ENCODE results near the gene TRDN. TPM values are rescaled to one million over a fixed set of nuclear protein-coding genes. Genes with fewer than 3 reads are reported as not detected.

Gene TRDN
- total RNA-seq, 1 experiment from 2014 or later = 10.4 TPM

DNA sequence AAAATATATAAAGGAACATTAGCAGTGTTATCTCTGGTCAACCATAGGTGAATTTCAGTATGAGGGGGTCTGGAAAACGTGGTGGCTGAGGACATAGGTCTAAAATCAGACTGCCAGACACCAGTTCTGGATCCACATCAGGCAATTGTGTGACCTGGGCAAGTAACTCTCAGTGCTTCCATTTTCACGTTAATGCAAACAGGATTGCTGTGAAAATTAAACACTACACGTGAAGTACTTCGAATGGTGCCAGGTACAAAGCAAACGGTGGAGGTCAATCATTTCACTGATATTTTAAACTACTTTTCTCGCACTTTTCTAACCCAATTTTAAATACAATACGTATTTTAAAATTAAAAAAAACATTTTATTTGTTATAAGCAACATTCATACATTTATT is 315.7 kb downstream of the TRDN start:
- H3K4me3 Mint-ChIP-seq = no peak overlapping the region
- H4K5ac ChIP-seq (ENCODE audit: insufficient read length, low read depth, low read length) = no peak overlapping the region
- H3K4ac ChIP-seq (ENCODE audit: low read depth, low read length) = no peak overlapping the region
- no peak overlapping the region for H2AFZ ChIP-seq (ENCODE audit: low read length)
- H3K9ac ChIP-seq (ENCODE audit: extremely low read depth, insufficient read length, low read length) = no peak overlapping the region
- H3K27me3 ChIP-seq (ENCODE audit: insufficient read depth, low read length) = no peaks in the 10 kb centered on the region
- H4K20me1 ChIP-seq (ENCODE audit: control insufficient read depth, insufficient read depth, insufficient read length) = no peaks in the 10 kb centered on the region
- no peak overlapping the region for H3K56ac ChIP-seq (ENCODE audit: insufficient read length, low read depth, low read length)
- H3K79me2 ChIP-seq (ENCODE audit: insufficient read depth, low read length) = no peaks in the 10 kb centered on the region
- no peak overlapping the region for H3K23ac ChIP-seq (ENCODE audit: insufficient read length, low read depth, low read length)
- H2BK12ac ChIP-seq (ENCODE audit: insufficient read length, low read depth, low read length) = no peak overlapping the region
- H3K4me2 ChIP-seq (ENCODE audit: insufficient read depth, insufficient read length, low read length) = no peak overlapping the region
- H2BK20ac ChIP-seq (ENCODE audit: low read depth, low read length, poor library complexity, severe bottlenecking) = no peak overlapping the region
- H2BK5ac ChIP-seq (ENCODE audit: insufficient read length, low read length) = no peak overlapping the region
- H4K8ac ChIP-seq (replicated peaks; ENCODE audit: insufficient read length, low read depth, low read length) = no peak overlapping the region
- H3K4me1 ChIP-seq (ENCODE audit: insufficient read depth, low read length) = no peaks in the 10 kb centered on the region
- H3K14ac ChIP-seq (ENCODE audit: insufficient read depth, low read length) = no peak overlapping the region
- no peaks in the 10 kb centered on the region for H3K36me3 Mint-ChIP-seq (ENCODE audit: insufficient read depth in 1 of 3, low read depth in 3 of 3)
- no peaks in the 10 kb centered on the region for H3K79me1 ChIP-seq (ENCODE audit: insufficient read depth, low read depth, low read length, poor library complexity, severe bottlenecking)
- no peak overlapping the region for H3K18ac ChIP-seq (ENCODE audit: insufficient read length, low read depth, low read length)
- no peak overlapping the region for H3K27ac Mint-ChIP-seq
- no peaks in the 10 kb centered on the region for H3K9me3 ChIP-seq (ENCODE audit: control insufficient read depth, low read depth, low read length)
- H2BK15ac ChIP-seq (ENCODE audit: low read depth, low read length) = no peak overlapping the region
- H3K23me2 ChIP-seq (ENCODE audit: insufficient read length, low read depth, low read length, poor library complexity, severe bottlenecking) = no peaks in the 10 kb centered on the region
- no peak for DNase-seq
- no peaks in the 10 kb centered on the region for H3K9me3 Mint-ChIP-seq
- no peak overlapping the region for H2AK5ac ChIP-seq (ENCODE audit: insufficient read length, low read length)
- TF ChIP-seq, protein P1, sequence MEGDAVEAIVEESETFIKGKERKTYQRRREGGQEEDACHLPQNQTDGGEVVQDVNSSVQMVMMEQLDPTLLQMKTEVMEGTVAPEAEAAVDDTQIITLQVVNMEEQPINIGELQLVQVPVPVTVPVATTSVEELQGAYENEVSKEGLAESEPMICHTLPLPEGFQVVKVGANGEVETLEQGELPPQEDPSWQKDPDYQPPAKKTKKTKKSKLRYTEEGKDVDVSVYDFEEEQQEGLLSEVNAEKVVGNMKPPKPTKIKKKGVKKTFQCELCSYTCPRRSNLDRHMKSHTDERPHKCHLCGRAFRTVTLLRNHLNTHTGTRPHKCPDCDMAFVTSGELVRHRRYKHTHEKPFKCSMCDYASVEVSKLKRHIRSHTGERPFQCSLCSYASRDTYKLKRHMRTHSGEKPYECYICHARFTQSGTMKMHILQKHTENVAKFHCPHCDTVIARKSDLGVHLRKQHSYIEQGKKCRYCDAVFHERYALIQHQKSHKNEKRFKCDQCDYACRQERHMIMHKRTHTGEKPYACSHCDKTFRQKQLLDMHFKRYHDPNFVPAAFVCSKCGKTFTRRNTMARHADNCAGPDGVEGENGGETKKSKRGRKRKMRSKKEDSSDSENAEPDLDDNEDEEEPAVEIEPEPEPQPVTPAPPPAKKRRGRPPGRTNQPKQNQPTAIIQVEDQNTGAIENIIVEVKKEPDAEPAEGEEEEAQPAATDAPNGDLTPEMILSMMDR (conservative IDR thresholded peaks at IDR 0.05) = no peak
- no peak overlapping the region for H3T11ph ChIP-seq (ENCODE audit: low read length)
- H3K4me1 Mint-ChIP-seq = no peaks in the 10 kb centered on the region
- no peaks in the 10 kb centered on the region; the same call in 1 of the 2 replicates for H3K27me3 Mint-ChIP-seq (ENCODE audit: low read depth)
- 100% methylated on average over 2 of the region's 7 CpGs for WGBS (ENCODE audit: extremely low coverage, insufficient read length, low lambda C conversion rate)
- H3K27ac ChIP-seq (ENCODE audit: insufficient read length, low read depth, low read length) = no peak overlapping the region
- H2BK120ac ChIP-seq (ENCODE audit: low read depth, low read length, poor library complexity, severe bottlenecking) = no peak overlapping the region
- H4K91ac ChIP-seq (ENCODE audit: insufficient read length, low read depth, low read length) = no peak overlapping the region
